Stimulated activated CD4-positive, alpha-beta T cell treated with anti-CD3 and anti-CD28 coated beads, Interleukin-12 subunit alpha, Interleukin-12 subunit beta, amount 100 ng/mL, for 24 hours (primary cell): ENCODE data around the gene EDC3.
"Not testable (repeated sequence)": the region's sequence is repeated elsewhere in the genome, so short reads cannot be mapped to it uniquely, and the experiment has no call there.

Source experiments
- DNase-seq, 2 experiments: peaks; one replicate each; pipeline ENCODE4 v3.0.0-alpha.2; 2020; ENCODE audit warnings: low read depth in 2 of 2

Gene EDC3

GRCh38 chr15:74611834-74612233 lies 84.0 kb downstream of the EDC3 start:
- no peak for DNase-seq

DNA sequence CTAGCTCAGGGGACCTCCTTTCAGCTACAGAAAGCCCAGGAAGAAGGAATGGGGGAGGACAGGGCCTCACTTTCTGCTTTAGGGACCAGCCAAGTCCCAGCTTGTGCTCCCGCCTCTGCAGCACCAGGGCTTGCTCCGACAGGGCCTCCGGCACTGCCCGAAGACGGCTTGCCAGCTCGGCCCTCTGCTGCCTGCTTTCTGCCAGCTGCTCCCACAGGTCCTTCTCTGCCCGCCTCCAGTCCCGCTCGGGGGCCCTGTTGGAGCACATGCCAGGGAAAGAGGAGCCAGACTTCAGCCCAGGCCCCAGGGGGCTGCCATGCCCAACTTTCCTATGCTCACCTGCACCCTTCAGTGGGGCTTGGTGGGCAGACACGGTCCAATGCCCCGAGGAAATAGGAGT lies 84.5 kb downstream of the EDC3 start:
- no peak for DNase-seq

DNA sequence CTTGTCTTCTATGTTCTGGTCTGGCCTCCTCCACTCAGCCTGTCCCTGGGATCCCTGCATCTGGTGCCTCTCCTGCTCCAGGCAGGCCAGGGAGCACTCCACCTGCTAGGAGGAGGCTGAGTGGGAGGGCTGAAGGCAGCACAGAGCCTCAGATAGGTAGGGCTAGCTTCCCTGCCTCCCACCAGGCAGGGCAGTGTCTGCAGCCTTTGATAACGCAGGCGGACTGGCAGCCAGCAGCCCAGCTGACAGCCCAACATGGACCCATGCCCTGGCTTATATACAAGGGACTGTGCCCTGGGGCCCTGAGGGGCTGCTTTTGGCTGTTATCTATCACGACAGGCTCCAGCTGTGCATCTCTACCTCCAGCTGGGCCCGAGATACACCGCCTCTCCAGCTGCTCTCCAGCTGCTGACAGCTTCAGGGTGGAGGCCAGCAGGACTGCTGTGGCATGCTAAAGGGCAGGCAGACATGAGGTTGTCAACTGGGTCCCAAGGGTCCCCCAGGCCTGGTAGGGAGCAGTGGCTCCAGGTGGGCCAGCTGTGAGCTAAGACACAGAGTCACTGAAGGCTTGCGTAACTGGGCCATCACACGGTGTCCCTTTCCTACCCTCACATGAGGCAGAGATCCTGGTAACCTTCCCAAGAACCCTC lies 85.4 kb downstream of the EDC3 start:
- no peak for DNase-seq

GRCh38 chr15:74609938-74610301 lies 85.9 kb downstream of the EDC3 start:
- DNase-seq, result no peak

GRCh38 chr15:74608786-74609185 lies 87.0 kb downstream of the EDC3 start:
- DNase-seq, result no peak

DNA sequence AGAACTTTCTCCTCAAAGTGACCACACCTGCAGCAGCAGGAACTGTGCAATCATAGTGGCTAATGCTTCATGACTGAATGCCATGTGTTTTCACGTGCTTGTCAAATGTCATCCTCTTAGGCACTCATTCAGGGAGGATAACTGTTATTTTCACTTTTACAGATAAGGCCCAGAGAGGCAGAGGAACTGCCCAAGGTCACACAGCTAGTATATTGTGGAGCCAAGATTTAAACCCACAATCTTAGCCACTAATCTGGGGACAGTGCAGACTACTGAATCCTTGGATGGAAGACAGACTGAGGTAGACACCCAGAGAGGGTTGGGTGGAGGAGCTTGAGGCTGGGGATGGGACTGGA lies 90.1 kb downstream of the EDC3 start:
- DNase-seq, result no peak

- no peak for DNase-seq
Observed at GRCh38 chr15:74604983-74605794, 90.6 kb downstream of the EDC3 start.

DNA sequence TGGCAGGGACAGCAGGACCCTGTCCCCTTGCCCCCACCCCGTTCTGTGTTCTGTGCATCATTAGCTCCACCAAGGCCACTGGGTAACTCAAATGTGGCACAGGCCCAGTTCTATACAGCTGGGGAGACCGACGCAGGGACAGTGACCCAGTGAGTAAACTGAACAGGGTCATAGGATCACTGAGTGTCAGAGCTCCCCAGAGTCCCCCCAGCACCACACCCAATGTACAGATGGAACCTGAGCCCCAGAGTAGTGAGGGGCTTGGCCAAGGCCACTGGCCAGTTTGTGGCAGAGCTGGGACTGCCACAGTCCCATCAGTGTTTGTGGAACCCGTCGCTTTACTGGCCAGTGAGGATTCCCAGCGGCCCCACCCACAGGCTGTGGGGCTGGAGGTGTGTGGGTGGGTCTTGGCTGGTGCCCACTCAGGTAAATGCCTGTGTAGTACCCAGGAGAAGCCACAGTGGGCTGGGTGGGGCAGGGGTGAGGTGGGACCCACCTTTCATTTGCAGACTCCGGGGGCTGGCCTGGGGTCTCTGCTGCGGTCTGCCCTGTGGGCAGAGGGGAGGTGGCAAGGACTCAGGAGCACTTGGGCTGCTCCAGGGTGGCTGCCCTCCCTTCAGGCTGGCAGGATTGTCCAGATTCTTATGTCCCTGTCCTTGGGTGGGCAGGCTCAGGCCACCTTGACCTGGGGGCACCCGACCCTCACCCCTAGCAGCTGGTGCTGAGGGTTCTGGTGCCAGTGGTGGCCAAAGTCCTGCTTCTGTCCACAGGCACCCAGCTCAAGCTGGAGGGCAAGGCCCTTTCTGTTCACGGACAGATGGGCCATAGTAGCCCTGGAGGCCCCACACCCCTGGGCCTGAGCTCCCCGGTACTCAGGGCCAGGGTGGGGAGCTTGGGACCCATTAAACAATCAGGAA lies 91.8 kb downstream of the EDC3 start:
- DNase-seq, result no peak

GRCh38 chr15:74603026-74603788 lies 92.6 kb downstream of the EDC3 start:
- DNase-seq, result no peak

DNA sequence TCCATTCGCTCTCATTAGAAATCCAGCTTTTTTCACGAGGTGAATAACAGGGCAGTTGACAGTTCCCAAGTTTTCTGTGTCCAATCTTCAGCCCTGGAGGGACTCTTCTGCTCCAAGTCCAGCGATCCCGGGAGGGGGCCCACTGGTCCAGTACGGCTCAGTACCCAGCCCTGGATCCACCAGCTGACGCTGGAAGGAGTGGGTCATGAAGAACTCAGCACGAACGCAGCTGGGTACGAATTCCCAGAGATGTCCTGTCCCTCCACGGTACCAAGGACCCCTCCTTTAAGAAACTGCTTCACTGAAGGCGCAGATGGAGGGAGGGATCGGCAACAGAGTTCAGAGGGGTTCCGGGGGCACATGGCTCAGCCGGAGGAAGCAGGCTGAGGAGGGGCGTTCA lies 96.7 kb downstream of the EDC3 start:
- no peak for DNase-seq

DNA sequence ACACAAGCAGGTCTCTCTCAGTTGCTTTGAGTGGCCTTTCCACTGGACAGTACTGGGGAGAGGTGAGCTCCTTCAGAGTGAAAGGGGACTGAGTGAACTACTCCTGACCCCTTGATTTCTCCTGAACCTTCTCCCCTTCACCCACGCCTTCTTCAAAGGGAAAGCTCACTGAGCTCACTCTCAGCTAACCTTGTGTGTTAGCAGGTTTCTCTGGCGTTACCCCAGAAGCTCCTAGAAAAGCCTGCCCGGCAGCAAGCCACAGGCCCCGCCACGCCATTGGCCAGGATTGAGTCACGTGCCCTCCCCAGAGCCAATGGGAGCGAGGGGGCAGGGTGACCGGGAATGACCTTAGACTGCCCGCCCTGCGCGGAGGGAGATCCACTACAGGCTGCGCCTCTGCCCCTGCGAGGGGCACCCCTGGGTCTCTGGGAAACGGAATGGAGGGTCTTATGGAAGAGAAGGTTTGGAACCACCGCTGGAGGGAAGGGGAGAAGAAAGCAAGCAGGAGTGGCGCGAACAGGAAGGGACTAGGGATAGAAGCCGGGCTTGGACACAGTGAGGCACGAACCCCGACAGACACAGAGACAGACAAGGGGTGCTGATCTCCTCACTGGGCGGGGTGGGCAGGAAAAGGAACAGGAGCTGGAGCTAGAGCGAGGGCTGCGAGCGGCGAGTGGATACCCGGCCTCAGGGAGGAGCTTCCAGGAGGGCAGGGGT lies 97.5 kb downstream of the EDC3 start:
- peak; percentile 73 to 88 for DNase-seq

- not testable (repeated sequence) for DNase-seq
Observed at GRCh38 chr15:74597146-74597705, 98.6 kb downstream of the EDC3 start.

DNA sequence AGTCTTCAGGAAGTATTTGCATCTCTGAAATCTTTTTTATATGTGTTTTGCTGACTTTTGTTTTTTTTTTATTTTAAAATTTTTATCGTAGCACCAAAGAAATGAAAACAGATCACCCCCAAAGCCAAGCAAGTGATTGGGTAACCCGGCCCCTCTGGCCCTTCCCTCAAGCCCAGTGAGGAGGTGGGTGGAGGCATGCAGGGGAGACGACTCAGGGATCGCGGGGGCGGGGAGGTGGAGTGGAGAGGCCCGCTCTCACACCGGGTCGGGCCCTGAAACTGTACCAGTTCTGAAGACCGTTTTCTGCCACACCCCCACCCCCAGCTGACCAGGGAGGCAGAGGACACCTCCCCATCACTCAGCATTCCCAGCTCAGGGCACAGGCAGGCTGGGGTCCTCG lies 99.1 kb downstream of the EDC3 start:
- DNase-seq, result not testable (repeated sequence)

GRCh38 chr15:74595271-74595670 lies 100.6 kb downstream of the EDC3 start:
- DNase-seq, result no peak

GRCh38 chr15:74594455-74594854 lies 101.4 kb downstream of the EDC3 start:
- DNase-seq, result no peak

GRCh38 chr15:74593122-74593521 lies 102.7 kb downstream of the EDC3 start:
- DNase-seq, result no peak

DNA sequence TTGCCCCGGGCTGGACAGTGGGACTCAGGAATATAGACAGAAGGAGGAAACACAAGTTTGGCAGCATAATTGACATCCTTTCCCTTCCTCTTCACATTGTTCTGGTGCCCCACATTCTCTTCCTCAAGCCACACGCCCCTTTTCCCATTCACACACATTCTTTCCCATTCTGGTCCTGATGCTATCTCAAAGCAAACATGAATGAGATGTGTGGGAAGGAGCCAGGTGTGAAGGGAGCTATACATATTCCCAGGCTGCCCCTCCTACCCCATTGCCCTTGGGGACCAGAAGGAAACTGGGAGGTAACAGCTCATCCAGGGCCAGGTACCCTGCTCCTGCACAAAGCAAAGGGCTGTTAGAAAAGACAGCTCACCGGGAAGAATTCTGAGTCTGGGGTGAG lies 103.6 kb downstream of the EDC3 start:
- DNase-seq, result no peak

- no peak for DNase-seq
Observed at GRCh38 chr15:74589826-74590225, 106.0 kb downstream of the EDC3 start.

GRCh38 chr15:74585857-74586256 lies 110.0 kb downstream of the EDC3 start:
- DNase-seq, result no peak

GRCh38 chr15:74585191-74585590 lies 110.6 kb downstream of the EDC3 start:
- no peak for DNase-seq

DNA sequence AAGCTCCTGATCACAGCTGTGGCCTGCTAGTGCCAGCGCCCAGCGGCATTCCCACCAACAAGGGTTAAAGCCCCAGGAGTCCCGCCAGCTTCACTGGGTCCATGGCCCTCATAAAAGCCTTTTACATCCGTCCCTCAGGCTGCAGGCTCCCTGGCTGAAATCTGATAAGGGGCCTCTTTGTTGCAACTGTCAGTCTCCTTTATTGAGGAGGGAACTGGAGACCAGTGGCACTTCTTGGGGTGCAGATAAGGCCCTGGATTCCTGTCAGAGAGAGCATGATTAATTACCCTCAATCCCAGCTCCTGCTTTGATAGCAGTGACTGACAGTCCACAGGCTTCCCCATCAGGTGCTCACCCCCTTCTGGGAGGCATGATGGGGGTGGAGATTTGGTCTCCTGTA lies 111.0 kb downstream of the EDC3 start:
- no peak for DNase-seq
